Fibroblast of skin of right biceps (primary cell): ENCODE results near the gene TRIM69.

Source experiments
- DNase-seq: peaks from one replicate; pipeline ENCODE4 v3.0.0-alpha.2; 2013

Gene TRIM69

GRCh38 chr15:44811337-44811736 lies 75.0 kb downstream of the TRIM69 start:
- no peak for DNase-seq

GRCh38 chr15:44812029-44812517 lies 75.7 kb downstream of the TRIM69 start:
- DNase-seq = no peak

GRCh38 chr15:44813231-44813630 lies 76.9 kb downstream of the TRIM69 start:
- DNase-seq = no peak
